IPS DF 6.9 (cell line): ENCODE results near the gene CCDC148.
"Not testable (repeated sequence)": the region's sequence is repeated elsewhere in the genome, so short reads cannot be mapped to it uniquely, and the experiment has no call there.

Source experiments
- DNase-seq: peaks from one replicate; pipeline ENCODE4 v3.0.0-alpha.2; 2013; ENCODE audit warnings: low read depth, low spot score
- H3K27ac ChIP-seq: one replicate; pipeline ENCODE4 v1.5.1; 2013; ENCODE audit warnings: low read length, control low read depth
- H3K27me3 ChIP-seq: 2 replicates; pipeline ENCODE4 v1.6.1; 2013; ENCODE audit warnings: mild to moderate bottlenecking, low read length; ENCODE audit not compliant: control insufficient read depth, insufficient read depth
- H3K36me3 ChIP-seq: 2 replicates; pipeline ENCODE4 v1.6.1; 2013; ENCODE audit warnings: low read length; ENCODE audit not compliant: control insufficient read depth, insufficient read depth
- H3K4me1 ChIP-seq: 2 replicates; pipeline ENCODE4 v1.6.1; 2013; ENCODE audit warnings: low read length; ENCODE audit not compliant: control insufficient read depth, insufficient read depth
- H3K4me3 ChIP-seq: 2 replicates; pipeline ENCODE4 v1.5.1; 2013; ENCODE audit warnings: mild to moderate bottlenecking, low read length
- H3K9me3 ChIP-seq: 2 replicates; pipeline ENCODE4 v1.6.1; 2013; ENCODE audit warnings: low read length, inconsistent platforms; ENCODE audit not compliant: control insufficient read depth, insufficient read depth
- WGBS: extraction: QIAGEN DNeasy Blood & Tissue Kit; methylation state at CpG from one replicate; pipeline ENCODE4 v1.1.7; 2013; ENCODE audit warnings: mixed read lengths, missing lambda C conversion rate; ENCODE audit not compliant: insufficient read length, insufficient coverage; 5-methylcytosine and 5-hydroxymethylcytosine counted together

Gene CCDC148

DNA sequence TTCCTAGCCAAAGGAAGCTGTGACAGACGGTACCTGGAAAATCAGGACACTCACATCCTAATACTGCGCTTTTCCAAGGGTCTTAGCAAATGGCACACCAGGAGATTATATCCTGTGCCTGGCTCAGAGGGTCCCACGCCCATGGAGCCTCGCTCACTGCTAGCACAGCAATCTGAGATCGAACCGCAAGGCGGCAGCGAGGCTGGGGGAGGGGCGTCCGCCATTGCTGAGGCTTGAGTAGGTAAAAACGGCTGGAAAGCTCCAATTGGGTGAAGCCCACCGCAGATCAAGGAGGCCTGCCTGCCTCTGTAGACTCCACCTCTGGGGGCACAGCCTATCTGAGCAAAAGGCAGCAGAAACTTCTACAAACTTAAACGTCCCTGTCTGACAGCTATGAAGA, 22.8 kb downstream of the CCDC148 start:
- H3K36me3 ChIP-seq, H3K27ac ChIP-seq, DNase-seq, H3K4me1 ChIP-seq, H3K27me3 ChIP-seq, H3K4me3 ChIP-seq, H3K9me3 ChIP-seq: not testable (repeated sequence)
- no CpG with 5 or more reads among the region's 13 CpGs for WGBS

DNA sequence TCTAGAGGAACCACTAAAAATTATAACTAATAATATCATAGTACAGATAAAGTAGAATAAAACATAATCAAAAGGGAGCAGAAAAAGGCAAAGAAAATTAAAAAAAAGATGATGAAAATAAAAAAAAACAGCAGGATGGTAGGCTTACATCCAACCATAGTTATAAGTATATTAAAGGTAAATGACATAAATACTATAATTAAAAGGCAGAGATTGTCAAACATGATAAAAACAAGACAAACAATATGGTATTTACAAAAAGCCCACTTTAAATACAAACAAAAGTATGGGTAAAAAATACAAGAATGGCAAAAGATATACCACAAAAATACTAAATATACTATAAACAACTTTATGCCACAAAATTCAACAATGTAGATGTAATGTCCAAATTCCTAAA, 24.4 kb downstream of the CCDC148 start:
- no peaks in the 10 kb centered on the region for H3K4me1 ChIP-seq
- H3K27ac ChIP-seq = no peak overlapping the region
- H3K27me3 ChIP-seq = no peaks in the 10 kb centered on the region
- no peak overlapping the region for H3K4me3 ChIP-seq
- DNase-seq = no peak
- peaks cover 2% of the 10 kb centered on the region for H3K9me3 ChIP-seq
- H3K36me3 ChIP-seq = no peaks in the 10 kb centered on the region

DNA sequence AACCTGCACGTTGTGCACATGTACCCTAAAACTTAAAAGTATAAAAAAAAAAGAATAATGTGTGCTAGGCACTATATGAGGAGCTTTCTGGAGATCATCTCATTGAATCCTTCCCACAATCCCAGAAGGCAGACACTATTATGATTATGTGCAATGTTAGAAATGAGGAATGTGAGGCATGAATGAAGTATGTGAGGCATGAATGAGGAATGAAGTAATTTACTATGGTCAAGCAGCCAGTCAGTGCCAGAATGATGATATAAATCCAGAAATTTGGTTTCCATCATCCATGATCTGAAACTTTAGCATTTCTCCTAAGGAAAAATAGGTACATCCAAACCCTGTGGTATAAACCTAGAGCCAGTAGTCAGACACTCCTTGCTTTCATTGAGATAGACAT, 42.0 kb downstream of the CCDC148 start:
- H3K27ac ChIP-seq = no peak overlapping the region
- no peak for DNase-seq
- no peak overlapping the region for H3K4me3 ChIP-seq
- no peaks in the 10 kb centered on the region for H3K27me3 ChIP-seq
- H3K4me1 ChIP-seq = peaks cover 2% of the 10 kb centered on the region; the same call in 1 of the 2 replicates
- H3K9me3 ChIP-seq = no peaks in the 10 kb centered on the region
- H3K36me3 ChIP-seq = no peaks in the 10 kb centered on the region
- WGBS = no CpG with 5 or more reads among the region's 1 CpG

DNA sequence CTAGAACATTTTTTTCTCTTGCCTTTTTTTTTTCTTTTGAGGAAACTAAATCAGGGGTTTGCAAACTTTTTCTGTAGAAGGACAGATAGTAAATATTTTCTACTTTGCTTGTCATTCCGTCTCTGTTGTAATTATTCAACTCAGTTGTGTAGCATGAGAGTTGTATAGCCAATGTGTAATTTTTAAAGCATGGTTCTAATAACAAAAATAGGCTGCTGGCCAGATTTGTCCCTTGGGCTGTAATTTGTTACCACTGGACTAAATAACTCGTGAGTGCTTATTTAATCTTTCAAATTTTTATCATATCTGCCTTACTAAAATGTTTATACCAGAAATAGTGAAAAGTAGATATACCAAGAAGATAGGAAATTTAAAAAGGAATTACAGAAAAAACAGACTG, 43.0 kb downstream of the CCDC148 start:
- H3K27me3 ChIP-seq = no peaks in the 10 kb centered on the region
- no peak overlapping the region for H3K27ac ChIP-seq
- no CpG with 5 or more reads among the region's 2 CpGs for WGBS
- peaks cover 2% of the 10 kb centered on the region; the same call in 1 of the 2 replicates for H3K4me1 ChIP-seq
- no peak for DNase-seq
- no peaks in the 10 kb centered on the region for H3K36me3 ChIP-seq
- no peak overlapping the region for H3K4me3 ChIP-seq
- no peaks in the 10 kb centered on the region for H3K9me3 ChIP-seq

DNA sequence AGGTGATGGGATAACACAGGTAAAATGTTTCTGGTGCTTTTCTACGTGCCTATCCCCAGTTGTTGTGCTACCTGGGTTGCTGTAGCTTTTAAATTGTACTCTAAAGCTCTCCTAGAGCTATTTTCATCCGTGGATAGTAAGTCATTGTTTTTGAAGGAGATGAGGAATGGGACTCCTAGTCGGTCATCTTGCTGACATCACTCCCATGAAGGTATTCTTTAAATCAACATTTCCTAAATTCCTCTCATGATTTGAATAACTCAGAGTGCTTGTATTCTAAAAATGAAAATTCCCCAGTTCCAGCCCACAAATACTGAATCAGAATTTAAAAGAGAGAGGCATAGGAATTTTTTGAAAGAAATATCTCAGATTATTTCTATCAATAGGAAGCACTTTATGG, 44.3 kb downstream of the CCDC148 start:
- DNase-seq = no peak
- no peak overlapping the region for H3K27ac ChIP-seq
- no CpG with 5 or more reads among the region's 3 CpGs for WGBS
- H3K9me3 ChIP-seq = no peaks in the 10 kb centered on the region
- peaks cover 2% of the 10 kb centered on the region; the same call in 1 of the 2 replicates for H3K4me1 ChIP-seq
- no peaks in the 10 kb centered on the region for H3K36me3 ChIP-seq
- H3K4me3 ChIP-seq = no peak overlapping the region
- no peaks in the 10 kb centered on the region for H3K27me3 ChIP-seq

DNA sequence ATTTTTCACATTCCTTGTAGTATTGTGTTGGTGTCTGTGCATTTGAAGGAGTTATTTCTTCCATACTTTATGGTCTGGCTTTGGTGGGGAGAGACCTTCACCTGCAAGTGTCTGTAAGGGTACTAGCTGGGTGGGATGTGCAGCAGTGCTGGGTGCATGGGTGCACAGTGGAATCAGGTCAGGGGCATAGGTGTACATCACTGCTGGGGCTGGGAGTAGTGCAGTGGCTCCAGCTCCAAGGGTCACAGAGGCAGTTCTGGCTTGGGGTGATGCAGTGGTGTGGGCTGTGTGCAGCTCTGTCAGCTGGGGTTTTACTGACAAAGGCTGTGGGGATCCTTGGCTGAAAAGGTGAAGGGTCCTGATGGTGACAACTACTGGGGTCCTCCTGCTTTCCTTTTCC, 44.8 kb downstream of the CCDC148 start:
- H3K4me3 ChIP-seq = no peak overlapping the region

DNA sequence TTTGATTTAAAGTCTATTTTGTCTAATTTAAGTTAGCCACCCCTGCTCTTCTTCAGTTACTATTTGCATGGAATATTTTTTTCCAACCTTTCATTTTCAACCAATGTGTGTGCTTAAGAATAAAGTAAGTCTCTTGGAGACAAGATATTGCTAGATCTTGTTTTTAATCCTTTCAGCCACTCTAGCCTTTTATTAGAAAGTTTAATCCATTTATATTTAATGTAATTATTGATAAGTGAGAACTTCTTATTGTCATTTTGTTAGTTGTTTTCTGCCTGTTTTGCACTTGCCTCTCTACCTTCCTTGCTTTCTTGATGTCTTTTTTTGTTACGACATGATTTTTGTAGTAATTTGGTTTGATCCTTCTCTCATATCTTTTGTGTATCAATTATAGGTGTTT, 46.4 kb downstream of the CCDC148 start:
- H3K27ac ChIP-seq = no peak overlapping the region
- no CpG with 5 or more reads among the region's 1 CpG for WGBS
- DNase-seq = no peak
- no peaks in the 10 kb centered on the region for H3K9me3 ChIP-seq
- peaks cover 2% of the 10 kb centered on the region; the same call in 1 of the 2 replicates for H3K4me1 ChIP-seq
- no peaks in the 10 kb centered on the region for H3K27me3 ChIP-seq
- no peaks in the 10 kb centered on the region for H3K36me3 ChIP-seq
- no peak overlapping the region for H3K4me3 ChIP-seq

More for the DNA sequence above, 44.8 kb downstream of the CCDC148 start:
- H3K4me1 ChIP-seq = peaks cover 2% of the 10 kb centered on the region; the same call in 1 of the 2 replicates
- no peak for DNase-seq
- H3K36me3 ChIP-seq = no peaks in the 10 kb centered on the region
- no peaks in the 10 kb centered on the region for H3K9me3 ChIP-seq
- H3K27me3 ChIP-seq = no peaks in the 10 kb centered on the region
- no peak overlapping the region for H3K27ac ChIP-seq

DNA sequence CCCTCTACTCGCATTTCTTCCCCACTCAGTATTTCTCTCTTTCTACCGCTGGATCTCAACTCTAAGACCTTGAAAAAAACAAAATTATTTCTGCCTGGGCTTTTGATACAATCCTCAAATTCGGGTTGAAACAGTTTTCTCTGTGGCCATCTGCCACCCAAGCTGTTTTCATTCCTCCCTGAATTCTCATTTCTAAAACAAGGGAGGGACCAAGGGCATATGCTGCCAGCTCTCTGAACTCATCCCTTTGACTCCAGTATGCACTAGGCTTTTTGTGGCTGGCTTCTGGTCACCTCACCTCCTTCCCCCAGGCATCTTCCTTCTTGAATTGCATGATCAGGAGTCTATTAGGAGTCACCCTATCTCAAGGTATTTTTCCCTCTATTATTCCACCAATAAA, 49.5 kb downstream of the CCDC148 start:
- no peaks in the 10 kb centered on the region for H3K9me3 ChIP-seq

DNA sequence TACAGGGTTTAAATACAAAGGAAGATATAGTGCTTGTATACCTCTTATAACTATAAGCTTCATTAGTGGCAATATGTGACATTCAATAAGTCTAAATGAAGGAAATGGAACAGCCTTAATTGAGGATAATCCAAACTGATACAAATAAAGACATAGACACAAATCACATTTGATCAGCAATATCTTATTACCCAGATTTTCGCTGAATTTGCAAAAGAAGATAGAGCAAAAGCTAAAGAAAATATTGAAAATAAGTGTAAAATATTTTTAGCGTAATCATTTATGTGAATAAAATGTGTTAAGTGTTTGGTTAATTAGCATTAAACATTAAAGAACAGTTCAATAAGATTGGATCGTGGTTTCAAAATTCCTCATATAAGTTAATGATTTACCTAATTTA, 51.2 kb downstream of the CCDC148 start:
- Histone ChIP-seq H3K4me3 (no peak overlapping the region), H3K27ac (no peak overlapping the region), H3K36me3 (no peaks in the 10 kb centered on the region), H3K4me1 (no peaks in the 10 kb centered on the region), H3K27me3 (no peaks in the 10 kb centered on the region), H3K9me3 (no peaks in the 10 kb centered on the region)
- 100% methylated on average over 2 of the region's 3 CpGs for WGBS
- DNase-seq = no peak

More for the DNA sequence above, 49.5 kb downstream of the CCDC148 start:
- peaks cover 2% of the 10 kb centered on the region; the same call in 1 of the 2 replicates for H3K4me1 ChIP-seq
- no peak overlapping the region for H3K4me3 ChIP-seq
- no CpG with 5 or more reads among the region's 3 CpGs for WGBS
- H3K36me3 ChIP-seq = no peaks in the 10 kb centered on the region
- DNase-seq = no peak
- H3K27me3 ChIP-seq = no peaks in the 10 kb centered on the region
- H3K27ac ChIP-seq = no peak overlapping the region

DNA sequence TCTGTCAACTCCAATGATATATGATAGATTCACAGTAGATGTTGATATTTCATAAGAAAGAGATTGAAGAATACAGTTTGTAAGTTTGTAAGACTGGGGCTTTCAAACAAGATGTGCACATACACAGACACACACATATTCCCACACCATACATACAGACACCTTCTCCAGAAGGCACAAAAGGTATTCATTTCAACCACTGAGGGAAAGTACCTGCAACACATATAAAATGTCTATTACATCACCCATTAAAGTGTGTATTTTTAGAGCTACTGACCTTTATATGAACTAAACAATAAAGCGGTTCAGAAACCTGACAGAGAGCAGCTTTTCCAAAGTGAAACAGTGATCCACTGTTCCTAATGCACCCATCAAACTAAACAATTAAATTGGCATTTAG, 53.3 kb downstream of the CCDC148 start:
- no peaks in the 10 kb centered on the region for H3K36me3 ChIP-seq
- DNase-seq = no peak
- H3K27me3 ChIP-seq = no peaks in the 10 kb centered on the region
- H3K4me1 ChIP-seq = no peaks in the 10 kb centered on the region
- WGBS = no CpG with 5 or more reads among the region's 1 CpG
- H3K9me3 ChIP-seq = no peaks in the 10 kb centered on the region
- H3K4me3 ChIP-seq = no peak overlapping the region
- H3K27ac ChIP-seq = no peak overlapping the region

DNA sequence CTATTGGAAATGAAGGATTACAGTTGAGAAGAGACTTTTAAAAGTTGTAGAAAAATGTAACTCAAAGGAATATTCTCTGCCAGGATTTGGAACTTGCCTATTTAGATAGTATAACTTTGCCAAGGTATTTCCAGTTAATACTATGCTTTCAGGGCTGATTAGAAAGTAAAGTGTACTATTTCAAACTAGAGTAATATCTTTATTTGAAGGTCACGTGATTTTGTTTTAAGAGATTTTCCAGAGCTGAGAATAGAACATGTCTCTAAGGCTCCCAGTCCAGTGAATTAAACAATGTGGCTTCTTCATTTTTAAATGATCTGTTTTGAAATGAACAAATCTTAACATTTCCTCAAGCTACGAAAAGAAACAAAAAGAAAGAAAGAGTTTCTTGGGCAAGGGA, 53.9 kb downstream of the CCDC148 start:
- Histone ChIP-seq H3K27ac (no peak overlapping the region), H3K4me1 (no peaks in the 10 kb centered on the region), H3K27me3 (no peaks in the 10 kb centered on the region), H3K9me3 (no peaks in the 10 kb centered on the region), H3K4me3 (no peak overlapping the region), H3K36me3 (no peaks in the 10 kb centered on the region)
- no CpG with 5 or more reads among the region's 2 CpGs for whole genome bisulfite sequencing
- DNase-seq = no peak
